Renal cortical epithelial cell (primary cell): ENCODE data around the gene NPAP1. TPM values are rescaled to one million over a fixed set of nuclear protein-coding genes. Genes with fewer than 3 reads are reported as not detected.
"Not testable (repeated sequence)": the region's sequence is repeated elsewhere in the genome, so short reads cannot be mapped to it uniquely, and the experiment has no call there.

Experiments
- DNase-seq: peaks from one replicate; pipeline ENCODE4 v3.0.0-alpha.2; 2011; ENCODE audit warnings: low read depth
- total RNA-seq: library from RNA; depleted of rRNA; stranded (reverse); fragments of >200 nt; gene quantifications from 2 replicates; pipeline ENCODE4 v1.2.3, GENCODE V29; 2014

The NPAP1 gene
- total RNA-seq: under 0.01 TPM in 1 of 2 replicates, not detected in the other

DNA sequence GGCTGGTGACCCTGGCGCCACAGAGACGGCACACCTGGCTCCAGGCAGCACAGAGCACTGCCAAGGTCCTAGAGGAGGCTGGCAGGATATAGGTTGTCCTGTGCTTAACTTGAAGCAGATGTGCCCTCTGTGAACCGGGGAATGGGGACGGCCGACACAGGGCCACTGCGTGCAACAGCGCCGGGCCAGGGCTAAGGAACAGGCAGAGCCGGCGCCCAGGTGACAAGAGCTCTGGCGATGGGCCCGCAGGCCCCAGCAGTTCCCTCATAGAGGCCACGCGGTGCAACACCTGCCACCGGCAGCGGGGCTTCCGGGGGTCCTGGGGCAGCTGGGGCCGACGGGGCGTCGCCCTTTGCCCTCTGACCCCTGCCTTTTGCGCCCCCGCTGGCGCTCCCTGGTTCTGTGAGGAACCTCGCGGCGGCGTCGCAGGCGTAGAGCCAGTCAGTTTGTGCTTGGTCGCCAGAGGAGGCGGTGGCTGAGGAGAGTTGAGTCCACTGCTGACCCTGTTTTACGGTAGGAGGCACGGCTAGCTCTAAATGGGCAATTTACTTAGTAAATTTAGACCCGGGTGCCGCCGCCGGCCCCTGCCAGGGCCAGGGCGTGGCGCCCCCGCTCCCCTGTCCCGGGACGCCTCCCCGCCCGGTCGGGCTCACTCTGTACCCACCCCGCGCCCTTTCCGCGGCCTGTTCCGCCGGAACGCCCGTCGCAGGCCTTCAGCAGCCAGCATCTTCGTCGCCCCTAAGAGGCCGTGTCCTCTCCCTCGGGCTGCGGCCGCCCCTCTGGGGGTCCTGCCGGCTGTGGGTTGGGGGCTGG lies at the start of gene NPAP1:
Gene NPAP1, plus strand, starts transcription at position 444 of the 813 bp plus-strand sequence. Its CDS starts 93 bp downstream, at position 537.
- no peak for DNase-seq

DNA sequence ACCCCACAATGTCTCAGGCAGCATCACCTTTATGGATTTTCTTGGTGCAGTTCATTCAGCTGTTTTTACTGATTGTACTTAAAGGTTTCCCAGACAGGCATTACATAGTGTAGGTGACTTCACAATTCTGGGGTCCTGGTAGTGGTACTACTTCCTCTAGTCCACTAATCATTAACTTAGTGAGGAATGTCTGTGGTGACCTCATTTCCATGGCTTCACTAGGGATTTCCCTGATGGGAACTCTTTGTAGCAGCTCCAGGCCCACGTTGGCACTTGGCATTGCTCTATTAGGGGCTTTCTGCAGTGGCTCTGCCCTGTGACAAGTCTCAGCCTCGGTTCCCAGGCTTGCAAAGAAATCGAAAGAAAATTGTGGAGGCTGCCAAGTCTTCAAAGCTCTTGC lies 48.1 kb upstream of the NPAP1 start:
- DNase-seq: no peak

- DNase-seq: no peak
Observed at GRCh38 chr15:24633082-24633481, 42.5 kb upstream of the NPAP1 start.

DNA sequence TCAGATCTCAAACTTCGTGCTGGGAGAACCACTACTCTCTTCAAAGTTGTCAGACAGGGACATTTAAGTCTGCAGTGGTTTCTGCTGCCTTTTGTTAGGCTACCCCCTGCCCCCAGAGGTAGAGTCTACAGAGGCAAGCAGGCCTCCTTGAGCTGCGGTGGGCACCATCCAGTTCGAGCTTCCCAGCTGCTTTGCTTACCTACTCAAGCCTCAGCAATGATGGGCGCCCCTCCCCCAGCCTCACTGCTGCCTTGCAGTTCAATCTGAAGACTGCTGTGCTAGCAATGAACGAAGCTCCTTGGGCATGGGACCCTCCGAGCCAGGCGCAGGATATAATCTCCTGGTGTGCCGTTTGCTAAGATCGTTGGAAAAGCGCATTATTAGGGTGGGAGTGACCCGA lies 36.2 kb upstream of the NPAP1 start:
- not testable (repeated sequence) for DNase-seq

DNA sequence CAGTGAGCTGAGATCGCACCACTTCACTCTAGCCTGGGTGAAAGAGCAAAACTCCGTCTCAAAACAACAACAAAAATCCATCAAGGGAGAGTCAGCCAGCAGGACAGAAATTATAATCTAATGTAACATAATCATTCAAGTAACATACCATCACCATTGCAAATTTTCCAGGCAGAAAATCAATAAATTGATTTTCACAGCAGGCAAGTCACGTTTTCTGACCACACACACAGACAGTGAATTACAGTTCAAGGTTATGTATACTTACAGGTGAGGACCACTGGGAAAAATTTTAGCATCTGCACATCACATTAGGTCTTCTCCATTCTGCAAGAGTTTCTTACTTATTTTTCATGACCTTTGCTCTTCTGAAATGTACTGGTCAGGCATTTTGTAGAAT lies 29.9 kb upstream of the NPAP1 start:
- DNase-seq: no peak

GRCh38 chr15:24659622-24660021 lies 16.0 kb upstream of the NPAP1 start:
- DNase-seq: no peak

DNA sequence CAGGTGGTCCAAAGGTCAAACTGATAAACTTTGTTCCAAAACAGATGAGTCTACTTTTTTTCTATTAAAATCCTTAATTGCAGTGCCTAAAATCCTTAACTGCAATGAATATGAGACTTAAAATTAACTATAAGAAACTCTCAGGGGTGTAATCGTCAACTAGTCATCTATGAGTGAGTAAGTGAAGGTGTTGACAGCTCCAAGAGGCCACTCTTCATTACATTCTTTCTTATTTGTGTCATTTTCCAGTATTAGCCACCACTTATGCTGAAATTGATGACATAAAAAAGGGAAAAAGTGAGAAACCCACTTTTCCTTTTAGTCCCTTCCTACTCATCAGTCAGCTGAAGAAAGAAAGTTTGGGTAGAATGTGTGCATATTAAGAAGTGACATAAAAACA lies 12.6 kb upstream of the NPAP1 start:
- DNase-seq: no peak

- DNase-seq: no peak
Observed at GRCh38 chr15:24676431-24676830, 856 bp downstream of the NPAP1 start.

DNA sequence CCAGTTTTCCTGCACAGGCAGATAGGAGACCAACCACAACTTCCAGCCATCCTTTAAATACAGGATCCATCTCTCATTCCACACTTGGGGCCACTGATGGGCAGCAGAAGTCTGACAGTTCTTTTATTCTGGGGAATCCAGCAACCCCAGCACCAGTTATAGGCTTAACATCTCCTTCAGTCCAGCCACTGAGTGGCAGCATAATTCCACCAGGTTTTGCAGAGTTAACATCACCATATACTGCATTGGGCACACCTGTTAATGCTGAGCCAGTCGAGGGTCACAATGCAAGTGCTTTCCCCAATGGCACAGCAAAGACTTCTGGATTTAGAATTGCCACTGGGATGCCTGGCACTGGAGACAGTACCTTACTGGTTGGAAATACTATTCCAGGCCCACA lies 2.9 kb downstream of the NPAP1 start:
- DNase-seq: no peak

- DNase-seq: no peak
Observed at GRCh38 chr15:24682002-24682401, 6.4 kb downstream of the NPAP1 start.

- not testable (repeated sequence) for DNase-seq
Observed at GRCh38 chr15:24682905-24683304, 7.3 kb downstream of the NPAP1 start.

DNA sequence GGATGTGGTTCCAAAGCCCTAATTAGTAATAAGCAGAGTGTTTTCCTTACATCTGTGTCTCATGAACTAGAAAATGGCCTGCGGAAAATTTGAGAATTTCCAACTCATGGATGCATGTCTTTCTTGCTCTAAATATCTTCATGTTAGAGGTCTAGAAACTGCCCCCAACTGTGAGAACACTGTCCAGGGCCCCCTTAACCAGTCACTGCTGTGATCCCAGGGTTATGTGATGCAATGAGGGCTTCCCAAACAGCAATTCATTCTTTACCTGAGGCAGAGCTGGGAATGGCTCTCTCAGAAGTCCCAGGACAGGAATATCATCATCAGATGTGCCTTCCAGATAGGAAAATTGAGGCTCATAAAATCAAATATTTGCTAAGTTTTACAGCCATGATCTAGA lies 8.2 kb downstream of the NPAP1 start:
- no peak for DNase-seq

GRCh38 chr15:24684313-24684712 lies 8.7 kb downstream of the NPAP1 start:
- DNase-seq: no peak

DNA sequence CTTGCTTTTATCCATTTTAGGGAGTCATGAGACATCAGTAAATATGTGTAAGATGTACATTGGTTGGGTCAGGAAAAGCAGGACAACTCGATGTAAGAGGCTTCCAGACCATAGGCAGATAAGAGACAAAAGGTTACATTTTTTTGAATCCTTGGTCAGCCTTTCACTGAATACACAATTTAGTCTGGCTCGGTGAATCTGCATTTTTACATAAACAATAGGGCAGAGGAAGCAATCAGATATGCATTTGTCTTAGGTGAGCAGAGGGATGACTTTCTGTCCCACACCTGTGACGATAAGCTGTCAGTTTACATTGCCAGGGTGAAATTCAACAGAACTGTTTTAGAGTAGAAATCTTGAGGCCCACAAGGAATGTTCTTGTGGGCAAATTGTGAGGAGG lies 20.6 kb downstream of the NPAP1 start:
- no peak for DNase-seq

DNA sequence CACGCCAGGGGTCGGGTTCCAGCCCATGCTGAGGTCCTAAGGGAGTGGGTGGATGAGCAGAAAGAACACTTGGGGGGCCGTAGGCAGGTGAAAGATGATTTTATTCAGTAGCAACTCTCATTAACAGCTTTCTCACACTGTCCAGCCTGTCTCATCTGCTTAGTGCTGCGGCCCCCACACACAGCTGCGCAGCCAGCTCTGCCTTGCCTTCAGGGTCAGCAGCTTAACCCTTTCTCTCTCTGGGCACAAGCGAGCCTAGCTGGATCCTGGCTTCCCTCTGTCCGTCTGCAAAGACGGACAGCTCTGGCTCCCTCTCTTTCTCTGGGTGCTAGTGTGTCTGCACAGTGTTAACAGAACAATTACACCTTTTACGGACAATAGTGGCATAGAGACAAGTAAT lies 21.3 kb downstream of the NPAP1 start:
- no peak for DNase-seq

DNA sequence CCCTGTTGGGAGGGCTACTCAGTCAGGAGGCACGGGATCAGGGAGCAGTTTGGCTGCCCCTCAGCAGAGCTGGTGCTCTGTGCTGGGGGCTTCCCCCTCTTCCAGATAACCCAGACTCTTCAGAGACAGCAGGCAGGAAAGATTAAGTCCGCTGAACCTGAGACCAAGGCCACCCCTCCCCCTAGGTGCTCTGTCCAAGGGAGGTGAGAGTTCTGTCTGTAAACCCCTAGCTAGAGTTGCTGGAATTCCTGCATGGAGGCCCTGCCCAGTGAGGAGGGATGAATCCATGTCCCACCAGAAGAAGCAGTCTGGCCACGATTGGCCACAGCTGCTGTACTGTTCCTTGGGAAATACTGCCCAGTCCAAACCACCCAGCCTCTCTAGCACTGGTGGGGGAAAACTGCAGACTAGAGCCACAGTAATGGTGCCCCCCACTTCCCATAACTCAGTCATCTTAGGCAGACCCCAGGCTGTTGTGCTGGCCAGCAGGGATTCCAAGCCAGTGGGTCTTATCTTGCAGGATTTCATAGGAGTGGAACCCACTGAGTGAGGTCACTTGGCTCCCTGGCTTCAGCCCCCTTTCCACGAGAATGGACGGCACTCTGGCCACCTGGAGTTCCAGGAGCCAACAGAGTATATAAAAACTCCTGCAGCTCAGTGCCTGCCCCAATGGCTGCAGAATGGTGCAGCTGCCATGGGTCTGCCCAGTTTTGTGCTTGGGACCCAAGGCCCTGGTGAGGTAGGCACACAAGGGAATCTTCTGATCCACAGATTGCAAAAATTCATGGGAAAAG lies 42.9 kb downstream of the NPAP1 start:
- DNase-seq: no peak

DNA sequence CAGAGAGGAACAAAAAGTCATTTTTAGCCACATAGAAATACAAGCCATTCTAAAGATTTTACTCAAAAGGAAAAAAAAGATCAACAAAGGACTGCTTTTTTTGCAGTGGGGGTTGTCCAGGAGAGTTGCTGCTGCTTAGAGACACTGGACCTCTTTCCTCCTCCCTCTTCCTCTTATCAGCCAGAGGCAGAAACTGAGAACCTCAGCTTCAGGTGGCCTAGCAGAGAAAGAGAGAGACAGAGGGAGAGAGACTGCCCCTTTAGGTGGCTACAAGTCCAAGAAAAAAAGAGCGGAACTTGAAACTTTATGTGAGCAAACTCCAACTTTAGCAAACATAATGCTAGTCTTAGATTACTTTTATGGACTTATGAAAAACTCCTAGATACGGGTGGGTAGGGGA lies 54.2 kb downstream of the NPAP1 start:
- DNase-seq: no peak
